Urothelium cell line (cell line): ENCODE results near the gene FAM114A1.
"Not testable (repeated sequence)": the region's sequence is repeated elsewhere in the genome, so short reads cannot be mapped to it uniquely, and the experiment has no call there.

Source experiments
- DNase-seq: peaks from one replicate; pipeline ENCODE4 v3.0.0; 2011; ENCODE audit warnings: low spot score, mixed read lengths
- FAIRE-seq: peaks from 2 replicates; lab custom pipeline; 2011; peaks lifted over from hg19 to GRCh38; lab: Jason Lieb, UNC

Gene FAM114A1

GRCh38 chr4:38928568-38928967 is 61.0 kb downstream of the FAM114A1 start:
- FAIRE-seq (no peak), DNase-seq (no peak)

GRCh38 chr4:38928974-38929373 is 61.4 kb downstream of the FAM114A1 start:
- no peak for FAIRE-seq
- no peak for DNase-seq

- no peak for DNase-seq
- no peak for FAIRE-seq
These were observed 62.6 kb downstream of the FAM114A1 start for GRCh38 chr4:38930204-38930603.

- no peak for FAIRE-seq
- no peak for DNase-seq
These were observed 63.1 kb downstream of the FAM114A1 start for GRCh38 chr4:38930707-38931106.

GRCh38 chr4:38931125-38931524 is 63.5 kb downstream of the FAM114A1 start:
- DNase-seq (no peak), FAIRE-seq (no peak)

GRCh38 chr4:38935391-38936073 is 67.9 kb downstream of the FAM114A1 start:
- DNase-seq (no peak), FAIRE-seq (no peak)

GRCh38 chr4:38939165-38939564 is 71.6 kb downstream of the FAM114A1 start:
- FAIRE-seq: no peak
- DNase-seq: no peak

- FAIRE-seq: no peak
- DNase-seq: no peak
These were observed 72.9 kb downstream of the FAM114A1 start for GRCh38 chr4:38940476-38940875.

- not testable (repeated sequence) for DNase-seq, FAIRE-seq
These were observed 74.3 kb downstream of the FAM114A1 start for GRCh38 chr4:38941906-38942305.

GRCh38 chr4:38943343-38943742 is 75.7 kb downstream of the FAM114A1 start:
- FAIRE-seq: no peak
- DNase-seq: no peak

GRCh38 chr4:38944440-38944839 is 76.8 kb downstream of the FAM114A1 start:
- FAIRE-seq (no peak), DNase-seq (no peak)

- no peak for FAIRE-seq
These were observed 79.3 kb downstream of the FAM114A1 start for GRCh38 chr4:38946919-38947318.

GRCh38 chr4:38948551-38948950 is 80.9 kb downstream of the FAM114A1 start:
- FAIRE-seq: peak; percentile 61
- DNase-seq: peak; percentile 65

More at GRCh38 chr4:38946919-38947318, 79.3 kb downstream of the FAM114A1 start:
- no peak for DNase-seq

GRCh38 chr4:38949411-38950051 is 81.9 kb downstream of the FAM114A1 start:
- DNase-seq: peak; percentile 14
- no peak for FAIRE-seq

GRCh38 chr4:38950159-38950558 is 82.6 kb downstream of the FAM114A1 start:
- FAIRE-seq (no peak), DNase-seq (no peak)

GRCh38 chr4:38950734-38951133 is 83.1 kb downstream of the FAM114A1 start:
- no peak for DNase-seq
- no peak for FAIRE-seq

GRCh38 chr4:38951598-38951997 is 84.0 kb downstream of the FAM114A1 start:
- FAIRE-seq (no peak), DNase-seq (no peak)

GRCh38 chr4:38952017-38952416 is 84.4 kb downstream of the FAM114A1 start:
- FAIRE-seq (no peak), DNase-seq (no peak)

GRCh38 chr4:38954727-38955126 is 87.1 kb downstream of the FAM114A1 start:
- DNase-seq: no peak
- no peak for FAIRE-seq

GRCh38 chr4:38955957-38956356 is 88.4 kb downstream of the FAM114A1 start:
- FAIRE-seq: no peak

GRCh38 chr4:38957261-38957815 is 89.7 kb downstream of the FAM114A1 start:
- no peak for FAIRE-seq
- DNase-seq: no peak

More at GRCh38 chr4:38955957-38956356, 88.4 kb downstream of the FAM114A1 start:
- DNase-seq: no peak

- FAIRE-seq (no peak), DNase-seq (no peak)
These were observed 90.3 kb downstream of the FAM114A1 start for GRCh38 chr4:38957893-38958292.
